ENCODE data around the gene DPM3. TPM values are rescaled to one million over a fixed set of nuclear protein-coding genes. Genes with fewer than 3 reads are reported as not detected.
A peak's percentile ranks its signal among the peaks of the same experiment; 100 is the strongest.

Gene DPM3
- total and polyA plus RNA-seq, 2 of the 13 experiments (the other 11 are each of a cell fraction or from before 2014, with no cell fraction given): 23.2 to 53.4 TPM

DNA sequence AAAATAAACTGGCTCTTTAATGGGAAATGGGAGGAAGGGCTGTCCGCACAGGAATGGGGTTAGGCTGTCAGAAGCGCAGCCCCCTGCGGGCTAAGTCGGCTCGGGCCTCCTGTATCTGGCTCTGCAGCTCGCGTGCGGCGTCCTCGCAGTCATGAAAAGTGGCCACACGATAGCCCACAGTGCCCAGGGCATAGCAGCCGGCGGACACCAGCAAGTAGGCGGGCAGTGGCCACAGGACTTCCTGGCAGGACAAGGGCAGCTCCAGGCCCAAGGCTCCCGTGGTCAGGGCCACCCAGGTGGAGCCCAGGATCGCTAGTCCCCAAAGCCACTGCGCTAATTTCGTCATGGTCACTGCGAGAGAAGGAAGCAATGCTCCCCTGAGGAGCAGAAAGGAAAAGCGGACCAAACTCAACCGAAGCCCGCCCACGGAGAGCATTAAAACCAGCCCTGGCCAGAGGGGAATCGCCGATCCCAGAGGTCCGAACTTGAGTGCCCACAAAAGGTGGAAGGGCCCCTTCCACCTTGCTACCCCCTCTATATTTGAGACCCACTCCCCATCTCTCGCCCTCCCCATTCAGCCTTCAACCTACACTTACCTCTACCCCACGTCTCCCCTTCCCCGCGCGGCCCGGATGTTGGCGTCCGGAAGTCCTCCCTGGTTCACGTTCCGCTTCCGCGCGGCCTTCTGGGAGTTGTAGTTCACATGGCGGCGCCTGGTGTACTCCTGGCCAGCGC lies at the start of gene DPM3 (continued):
- TF ChIP-seq, protein P1, sequence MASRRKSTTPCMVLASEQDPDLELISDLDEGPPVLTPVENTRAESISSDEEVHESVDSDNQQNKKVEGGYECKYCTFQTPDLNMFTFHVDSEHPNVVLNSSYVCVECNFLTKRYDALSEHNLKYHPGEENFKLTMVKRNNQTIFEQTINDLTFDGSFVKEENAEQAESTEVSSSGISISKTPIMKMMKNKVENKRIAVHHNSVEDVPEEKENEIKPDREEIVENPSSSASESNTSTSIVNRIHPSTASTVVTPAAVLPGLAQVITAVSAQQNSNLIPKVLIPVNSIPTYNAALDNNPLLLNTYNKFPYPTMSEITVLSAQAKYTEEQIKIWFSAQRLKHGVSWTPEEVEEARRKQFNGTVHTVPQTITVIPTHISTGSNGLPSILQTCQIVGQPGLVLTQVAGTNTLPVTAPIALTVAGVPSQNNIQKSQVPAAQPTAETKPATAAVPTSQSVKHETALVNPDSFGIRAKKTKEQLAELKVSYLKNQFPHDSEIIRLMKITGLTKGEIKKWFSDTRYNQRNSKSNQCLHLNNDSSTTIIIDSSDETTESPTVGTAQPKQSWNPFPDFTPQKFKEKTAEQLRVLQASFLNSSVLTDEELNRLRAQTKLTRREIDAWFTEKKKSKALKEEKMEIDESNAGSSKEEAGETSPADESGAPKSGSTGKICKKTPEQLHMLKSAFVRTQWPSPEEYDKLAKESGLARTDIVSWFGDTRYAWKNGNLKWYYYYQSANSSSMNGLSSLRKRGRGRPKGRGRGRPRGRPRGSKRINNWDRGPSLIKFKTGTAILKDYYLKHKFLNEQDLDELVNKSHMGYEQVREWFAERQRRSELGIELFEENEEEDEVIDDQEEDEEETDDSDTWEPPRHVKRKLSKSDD (CRISPR knock-in tag; IDR thresholded peaks at IDR 0.05; ENCODE audit: low read depth): no peak
- TF ChIP-seq MIER2 (CRISPR knock-in tag; IDR thresholded peaks at IDR 0.05) (peak; percentile 51; the same call in 1 of the 2 replicates), ADNP (CRISPR knock-in tag; IDR thresholded peaks at IDR 0.05) (no peak), CENPX (CRISPR knock-in tag; IDR thresholded peaks at IDR 0.05) (no peak), TCF7 (IDR thresholded peaks at IDR 0.05; ENCODE audit: low read depth) (no peak), TEAD3 (CRISPR knock-in tag; optimal IDR thresholded peaks at IDR 0.05; ENCODE audit: borderline replicate concordance) (peak; percentile 46), KAT8 (CRISPR knock-in tag; IDR thresholded peaks at IDR 0.05) (peak; percentile 81), ATAD3A (CRISPR knock-in tag; IDR thresholded peaks at IDR 0.05) (0 out of 2 replicates have a peak, but pooled peaks have one; percentile 11), ZNF788 (CRISPR knock-in tag; IDR thresholded peaks at IDR 0.05; ENCODE audit: borderline replicate concordance) (peak; percentile 70; the same call in 1 of the 2 replicates), GFI1 (CRISPR knock-in tag; IDR thresholded peaks at IDR 0.05; ENCODE audit: borderline replicate concordance) (no peak), PCBP1 (IDR thresholded peaks at IDR 0.05; ENCODE audit: borderline replicate concordance, low read depth, low read length) (0 out of 2 replicates have a peak, but pooled peaks have one; percentile 83), KLF16 (CRISPR knock-in tag; IDR thresholded peaks at IDR 0.05) (peak in 1 of 2 experiments; percentile 53; a peak in 2 of 4 replicates), ZNF354B (CRISPR knock-in tag; IDR thresholded peaks at IDR 0.05) (0 out of 2 replicates have a peak, but pooled peaks have one; percentile 43)
- TF ChIP-seq, protein P2, sequence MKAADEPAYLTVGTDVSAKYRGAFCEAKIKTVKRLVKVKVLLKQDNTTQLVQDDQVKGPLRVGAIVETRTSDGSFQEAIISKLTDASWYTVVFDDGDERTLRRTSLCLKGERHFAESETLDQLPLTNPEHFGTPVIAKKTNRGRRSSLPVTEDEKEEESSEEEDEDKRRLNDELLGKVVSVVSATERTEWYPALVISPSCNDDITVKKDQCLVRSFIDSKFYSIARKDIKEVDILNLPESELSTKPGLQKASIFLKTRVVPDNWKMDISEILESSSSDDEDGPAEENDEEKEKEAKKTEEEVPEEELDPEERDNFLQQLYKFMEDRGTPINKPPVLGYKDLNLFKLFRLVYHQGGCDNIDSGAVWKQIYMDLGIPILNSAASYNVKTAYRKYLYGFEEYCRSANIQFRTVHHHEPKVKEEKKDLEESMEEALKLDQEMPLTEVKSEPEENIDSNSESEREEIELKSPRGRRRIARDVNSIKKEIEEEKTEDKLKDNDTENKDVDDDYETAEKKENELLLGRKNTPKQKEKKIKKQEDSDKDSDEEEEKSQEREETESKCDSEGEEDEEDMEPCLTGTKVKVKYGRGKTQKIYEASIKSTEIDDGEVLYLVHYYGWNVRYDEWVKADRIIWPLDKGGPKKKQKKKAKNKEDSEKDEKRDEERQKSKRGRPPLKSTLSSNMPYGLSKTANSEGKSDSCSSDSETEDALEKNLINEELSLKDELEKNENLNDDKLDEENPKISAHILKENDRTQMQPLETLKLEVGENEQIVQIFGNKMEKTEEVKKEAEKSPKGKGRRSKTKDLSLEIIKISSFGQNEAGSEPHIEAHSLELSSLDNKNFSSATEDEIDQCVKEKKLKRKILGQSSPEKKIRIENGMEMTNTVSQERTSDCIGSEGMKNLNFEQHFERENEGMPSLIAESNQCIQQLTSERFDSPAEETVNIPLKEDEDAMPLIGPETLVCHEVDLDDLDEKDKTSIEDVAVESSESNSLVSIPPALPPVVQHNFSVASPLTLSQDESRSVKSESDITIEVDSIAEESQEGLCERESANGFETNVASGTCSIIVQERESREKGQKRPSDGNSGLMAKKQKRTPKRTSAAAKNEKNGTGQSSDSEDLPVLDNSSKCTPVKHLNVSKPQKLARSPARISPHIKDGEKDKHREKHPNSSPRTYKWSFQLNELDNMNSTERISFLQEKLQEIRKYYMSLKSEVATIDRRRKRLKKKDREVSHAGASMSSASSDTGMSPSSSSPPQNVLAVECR (CRISPR knock-in tag; IDR thresholded peaks at IDR 0.05; ENCODE audit: borderline replicate concordance): peak; percentile 69; the same call in 1 of the 2 replicates
- TF ChIP-seq, protein P3, sequence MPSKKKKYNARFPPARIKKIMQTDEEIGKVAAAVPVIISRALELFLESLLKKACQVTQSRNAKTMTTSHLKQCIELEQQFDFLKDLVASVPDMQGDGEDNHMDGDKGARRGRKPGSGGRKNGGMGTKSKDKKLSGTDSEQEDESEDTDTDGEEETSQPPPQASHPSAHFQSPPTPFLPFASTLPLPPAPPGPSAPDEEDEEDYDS (CRISPR knock-in tag; IDR thresholded peaks at IDR 0.05): peak; percentile 69; the same call in 1 of the 2 replicates
- TF ChIP-seq, protein P4, sequence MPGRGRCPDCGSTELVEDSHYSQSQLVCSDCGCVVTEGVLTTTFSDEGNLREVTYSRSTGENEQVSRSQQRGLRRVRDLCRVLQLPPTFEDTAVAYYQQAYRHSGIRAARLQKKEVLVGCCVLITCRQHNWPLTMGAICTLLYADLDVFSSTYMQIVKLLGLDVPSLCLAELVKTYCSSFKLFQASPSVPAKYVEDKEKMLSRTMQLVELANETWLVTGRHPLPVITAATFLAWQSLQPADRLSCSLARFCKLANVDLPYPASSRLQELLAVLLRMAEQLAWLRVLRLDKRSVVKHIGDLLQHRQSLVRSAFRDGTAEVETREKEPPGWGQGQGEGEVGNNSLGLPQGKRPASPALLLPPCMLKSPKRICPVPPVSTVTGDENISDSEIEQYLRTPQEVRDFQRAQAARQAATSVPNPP (CRISPR knock-in tag; IDR thresholded peaks at IDR 0.05): no peak; the same call in 1 of the 2 replicates
- TF ChIP-seq, protein P5, sequence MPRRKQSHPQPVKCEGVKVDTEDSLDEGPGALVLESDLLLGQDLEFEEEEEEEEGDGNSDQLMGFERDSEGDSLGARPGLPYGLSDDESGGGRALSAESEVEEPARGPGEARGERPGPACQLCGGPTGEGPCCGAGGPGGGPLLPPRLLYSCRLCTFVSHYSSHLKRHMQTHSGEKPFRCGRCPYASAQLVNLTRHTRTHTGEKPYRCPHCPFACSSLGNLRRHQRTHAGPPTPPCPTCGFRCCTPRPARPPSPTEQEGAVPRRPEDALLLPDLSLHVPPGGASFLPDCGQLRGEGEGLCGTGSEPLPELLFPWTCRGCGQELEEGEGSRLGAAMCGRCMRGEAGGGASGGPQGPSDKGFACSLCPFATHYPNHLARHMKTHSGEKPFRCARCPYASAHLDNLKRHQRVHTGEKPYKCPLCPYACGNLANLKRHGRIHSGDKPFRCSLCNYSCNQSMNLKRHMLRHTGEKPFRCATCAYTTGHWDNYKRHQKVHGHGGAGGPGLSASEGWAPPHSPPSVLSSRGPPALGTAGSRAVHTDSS (CRISPR knock-in tag; conservative IDR thresholded peaks at IDR 0.05): no peak
